Gastrocnemius medialis (tissue), 4 donors: ENCODE results near the gene PDCD5. TPM values are rescaled to one million over a fixed set of nuclear protein-coding genes. Genes with fewer than 3 reads are reported as not detected.
"Not testable (repeated sequence)": the region's sequence is repeated elsewhere in the genome, so short reads cannot be mapped to it uniquely, and the experiment has no call there.

Source experiments
- ATAC-seq, 2 donors: fragments of 150-250 bp; one replicate each; pipeline ENCODE4 v1.9.1; 2016
- DNase-seq, 2 donors: peaks; one replicate each; pipeline ENCODE4 v3.0.0-alpha.2; 2019
- H3K27ac ChIP-seq, 4 donors: fragments of 200-600 bp; sonication (generic); 1 replicate in 1 of 4; 2 replicates in 3 of 4; pipeline ENCODE4 v1.5.1; 2016 to 2018; ENCODE audit warnings: mild to moderate bottlenecking in 2 of 4, moderate library complexity in 1 of 4
- H3K27me3 ChIP-seq, 3 donors: fragments of 200-600 bp; sonication (generic) in 2 of 3; 1 replicate in 1 of 3; 2 replicates in 2 of 3; pipeline versions ENCODE4 v1.5.1 to v1.6.0; 2016 to 2019; ENCODE audit warnings: mild to moderate bottlenecking in 1 of 3, moderate library complexity in 1 of 3
- H3K36me3 ChIP-seq, 2 donors: fragments of 200-600 bp; sonication (generic) in 1 of 2; one replicate each; pipeline ENCODE4 v1.5.1; 2017 to 2018
- H3K4me1 ChIP-seq, 2 donors: fragments of 200-600 bp; sonication (generic) in 1 of 2; one replicate each; pipeline ENCODE4 v1.5.1; 2016 to 2017; ENCODE audit warnings: mild to moderate bottlenecking in 2 of 2
- H3K4me3 ChIP-seq, 4 donors: fragments of 200-600 bp; sonication (generic) in 3 of 4; 1 replicate in 1 of 4; 2 replicates in 3 of 4; pipeline ENCODE4 v1.5.1; 2016 to 2019; ENCODE audit warnings: mild to moderate bottlenecking in 2 of 4
- H3K9me3 ChIP-seq, 3 donors: fragments of 200-600 bp; sonication (generic) in 2 of 3; 1 replicate in 1 of 3; 2 replicates in 2 of 3; pipeline ENCODE4 v1.5.1; 2016 to 2019
- POLR2A ChIP-seq, 2 donors: fragments of 450-650 bp; IDR thresholded peaks; one replicate each; pipeline ENCODE4 v1.6.1; 2017; ENCODE audit warnings: antibody characterized with exemption in 2 of 2, mild to moderate bottlenecking in 2 of 2, moderate library complexity in 2 of 2
- in situ Hi-C, 4 donors: fragments of 200-750 bp; cut with MboI; loops; one replicate each; pipeline versions ENCODE4 v1.15.0 to v1.8.0; 2017; ENCODE audit warnings: low sequenced_read_pairs in 4 of 4
- intact Hi-C: fragments of 100-400 bp; cut with DNase I; formaldehyde crosslinking; loops from one replicate; pipeline ENCODE4 v1.15.1; 2023; ENCODE audit warnings: low total_unique reads
- total RNA-seq, 4 donors: library from RNA; depleted of rRNA; stranded (reverse); fragments of >200 nt; gene quantifications; one replicate each; pipeline versions ENCODE4 v1.1.0 to v1.2.3, GENCODE V29; 2016
- TF ChIP-seq, protein P1 (sequence below), 5 experiments: fragments of 450-650 bp in 3 of 5; fragments of 200-600 bp in 2 of 5; sonication (generic) in 2 of 5; IDR thresholded peaks in 4 of 5; conservative IDR thresholded peaks in 1 of 5; 1 replicate in 4 of 5; 2 replicates in 1 of 5; pipeline ENCODE4 v1.5.1; 2016 to 2019; ENCODE audit warnings: antibody characterized with exemption in 5 of 5, mild to moderate bottlenecking in 3 of 5, moderate library complexity in 3 of 5

The PDCD5 gene
- total RNA-seq, 4 donors from 2014 or later: 121 to 201 (median 170) TPM

DNA sequence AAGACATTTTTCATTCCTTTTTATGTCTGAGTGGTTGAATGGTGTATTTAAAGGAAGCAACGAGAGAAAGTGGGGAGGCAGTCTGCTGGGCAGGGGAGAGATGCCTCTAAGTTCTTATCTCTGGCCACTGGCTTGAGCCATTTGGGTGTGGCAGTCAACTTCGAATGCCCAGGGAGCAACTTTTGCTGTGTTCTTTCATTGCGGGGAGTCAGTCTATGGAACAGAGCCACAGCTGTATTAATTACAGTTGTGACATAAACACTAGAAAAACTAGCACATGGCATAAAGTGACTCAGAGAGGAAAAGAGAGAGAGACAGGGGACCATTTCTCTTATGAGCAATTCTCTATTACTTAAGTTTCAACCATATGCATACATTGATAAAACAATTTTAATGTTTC, 40.4 kb upstream of the PDCD5 start:
- DNase-seq (no peak), ATAC-seq (no peak)
- no peak overlapping the region for H3K4me3 ChIP-seq
- no peaks in the 10 kb centered on the region for H3K4me1 ChIP-seq
- in situ Hi-C loops (no loop called here), intact Hi-C loops (no loop called here)
- no peaks in the 10 kb centered on the region for H3K36me3 ChIP-seq
- H3K27me3 ChIP-seq: no peaks in the 10 kb centered on the region
- no peak for TF ChIP-seq POLR2A (IDR thresholded peaks at IDR 0.05)
- TF ChIP-seq, protein P1, sequence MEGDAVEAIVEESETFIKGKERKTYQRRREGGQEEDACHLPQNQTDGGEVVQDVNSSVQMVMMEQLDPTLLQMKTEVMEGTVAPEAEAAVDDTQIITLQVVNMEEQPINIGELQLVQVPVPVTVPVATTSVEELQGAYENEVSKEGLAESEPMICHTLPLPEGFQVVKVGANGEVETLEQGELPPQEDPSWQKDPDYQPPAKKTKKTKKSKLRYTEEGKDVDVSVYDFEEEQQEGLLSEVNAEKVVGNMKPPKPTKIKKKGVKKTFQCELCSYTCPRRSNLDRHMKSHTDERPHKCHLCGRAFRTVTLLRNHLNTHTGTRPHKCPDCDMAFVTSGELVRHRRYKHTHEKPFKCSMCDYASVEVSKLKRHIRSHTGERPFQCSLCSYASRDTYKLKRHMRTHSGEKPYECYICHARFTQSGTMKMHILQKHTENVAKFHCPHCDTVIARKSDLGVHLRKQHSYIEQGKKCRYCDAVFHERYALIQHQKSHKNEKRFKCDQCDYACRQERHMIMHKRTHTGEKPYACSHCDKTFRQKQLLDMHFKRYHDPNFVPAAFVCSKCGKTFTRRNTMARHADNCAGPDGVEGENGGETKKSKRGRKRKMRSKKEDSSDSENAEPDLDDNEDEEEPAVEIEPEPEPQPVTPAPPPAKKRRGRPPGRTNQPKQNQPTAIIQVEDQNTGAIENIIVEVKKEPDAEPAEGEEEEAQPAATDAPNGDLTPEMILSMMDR (IDR thresholded peaks at IDR 0.05 in 4 of 5, conservative IDR thresholded peaks at IDR 0.05 in 1 of 5): no peak
- no peak overlapping the region for H3K27ac ChIP-seq
- H3K9me3 ChIP-seq: no peaks in the 10 kb centered on the region

DNA sequence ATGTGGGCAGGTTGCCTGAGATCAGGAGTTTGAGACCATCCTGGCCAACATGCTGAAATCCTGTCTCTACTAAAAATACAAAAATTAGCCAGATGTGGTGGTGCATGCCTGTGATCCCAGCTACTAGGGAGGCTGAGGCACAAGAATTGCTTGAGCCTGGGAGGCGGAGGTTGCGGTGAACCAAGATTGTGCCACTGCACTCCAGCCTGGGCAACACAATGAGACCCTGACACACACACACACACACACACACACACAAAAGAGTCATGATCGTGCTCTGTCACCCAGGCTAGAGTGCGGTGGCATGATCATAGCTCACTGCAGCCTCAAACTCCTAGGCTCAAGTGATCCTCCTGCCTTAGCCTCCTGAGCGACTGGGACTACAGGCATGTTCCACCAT, 39.6 kb upstream of the PDCD5 start:
- H3K27ac ChIP-seq, ATAC-seq, H3K9me3 ChIP-seq, in situ Hi-C loops, H3K4me1 ChIP-seq, H3K4me3 ChIP-seq, H3K36me3 ChIP-seq, H3K27me3 ChIP-seq, intact Hi-C loops, DNase-seq: not testable (repeated sequence)

DNA sequence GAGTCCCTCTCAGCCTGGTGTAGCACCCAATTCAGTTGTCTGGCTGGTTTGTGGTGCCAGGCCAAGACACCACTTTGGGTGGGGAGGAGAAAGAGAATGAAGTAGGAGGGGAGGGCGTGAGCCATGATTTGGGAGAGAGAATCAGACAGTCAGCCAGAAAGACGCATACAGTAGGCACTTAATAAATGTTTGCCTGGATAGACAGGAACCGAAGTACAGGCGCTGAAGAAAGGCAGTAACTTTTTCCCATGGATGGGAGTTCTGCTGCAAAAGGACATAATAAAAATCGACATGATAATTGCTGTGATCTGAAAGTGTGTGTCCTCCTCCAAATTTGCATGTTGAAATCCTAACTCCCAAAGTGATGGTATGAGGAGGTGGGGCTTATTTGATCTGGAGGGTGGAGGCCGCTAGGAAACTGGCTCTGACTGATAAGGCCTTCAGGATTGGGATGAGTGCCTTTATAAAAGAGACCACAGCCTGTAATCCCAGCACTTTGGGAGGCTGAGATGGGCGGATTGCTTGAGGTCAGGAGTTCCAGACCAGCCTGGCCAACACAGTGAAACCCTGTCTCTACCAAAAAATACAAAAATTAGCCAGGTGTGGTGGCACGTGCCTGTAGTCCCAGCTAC, 38.4 kb upstream of the PDCD5 start:
- intact Hi-C loops (no loop called here), in situ Hi-C loops (no loop called here)
- ATAC-seq (no peak), DNase-seq (no peak)
- no peaks in the 10 kb centered on the region for H3K4me1 ChIP-seq
- no peak overlapping the region for H3K27ac ChIP-seq
- H3K9me3 ChIP-seq: no peaks in the 10 kb centered on the region
- TF ChIP-seq, protein P1 (IDR thresholded peaks at IDR 0.05 in 4 of 5, conservative IDR thresholded peaks at IDR 0.05 in 1 of 5): no peak
- no peak for TF ChIP-seq POLR2A (IDR thresholded peaks at IDR 0.05)
- H3K27me3 ChIP-seq: no peaks in the 10 kb centered on the region
- H3K36me3 ChIP-seq: no peaks in the 10 kb centered on the region
- H3K4me3 ChIP-seq: no peak overlapping the region

DNA sequence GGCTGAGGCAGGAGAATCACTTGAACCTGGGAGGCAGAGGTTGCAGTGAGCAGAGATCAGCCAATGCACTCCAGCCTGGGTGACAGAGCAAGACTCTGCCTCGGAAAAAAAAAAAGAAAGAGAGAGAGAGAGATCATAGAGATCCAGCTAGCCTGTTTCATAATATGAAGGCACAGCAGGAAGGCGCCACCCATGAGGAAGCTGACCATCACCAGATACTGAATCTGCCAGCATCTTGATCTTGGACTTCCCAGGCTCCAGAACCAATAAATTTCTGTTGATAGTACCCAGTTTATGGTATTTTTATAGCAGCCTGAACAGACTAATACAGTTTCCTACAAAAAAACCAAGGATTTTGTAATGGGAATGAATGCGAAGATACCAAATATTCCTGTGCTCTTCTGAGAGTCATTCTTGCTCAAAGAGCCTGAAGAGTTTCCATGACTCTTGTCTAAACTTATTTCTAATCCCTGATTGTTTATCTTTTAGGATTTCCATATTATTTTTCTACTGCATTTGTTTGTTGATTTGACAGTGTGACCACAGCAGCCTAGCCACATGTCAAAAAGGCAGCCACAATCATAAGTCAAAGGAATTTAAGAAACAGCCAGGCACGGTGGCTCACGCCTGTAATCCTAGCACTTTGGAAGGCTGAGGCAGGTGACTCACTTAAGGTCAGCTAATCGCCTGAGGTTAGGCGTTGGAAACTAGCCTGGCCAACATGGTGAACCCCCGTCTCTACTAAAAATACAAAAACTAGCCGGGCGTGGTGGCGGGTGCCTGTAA, 37.7 kb upstream of the PDCD5 start:
- DNase-seq (no peak), ATAC-seq (no peak)
- no peak overlapping the region for H3K4me3 ChIP-seq
- H3K27me3 ChIP-seq: no peaks in the 10 kb centered on the region
- no peak overlapping the region for H3K27ac ChIP-seq
- TF ChIP-seq, protein P1 (IDR thresholded peaks at IDR 0.05 in 4 of 5, conservative IDR thresholded peaks at IDR 0.05 in 1 of 5): no peak
- TF ChIP-seq POLR2A (IDR thresholded peaks at IDR 0.05): no peak
- in situ Hi-C loops (no loop called here), intact Hi-C loops (no loop called here)
- no peaks in the 10 kb centered on the region for H3K9me3 ChIP-seq
- H3K4me1 ChIP-seq: no peaks in the 10 kb centered on the region
- H3K36me3 ChIP-seq: no peaks in the 10 kb centered on the region

DNA sequence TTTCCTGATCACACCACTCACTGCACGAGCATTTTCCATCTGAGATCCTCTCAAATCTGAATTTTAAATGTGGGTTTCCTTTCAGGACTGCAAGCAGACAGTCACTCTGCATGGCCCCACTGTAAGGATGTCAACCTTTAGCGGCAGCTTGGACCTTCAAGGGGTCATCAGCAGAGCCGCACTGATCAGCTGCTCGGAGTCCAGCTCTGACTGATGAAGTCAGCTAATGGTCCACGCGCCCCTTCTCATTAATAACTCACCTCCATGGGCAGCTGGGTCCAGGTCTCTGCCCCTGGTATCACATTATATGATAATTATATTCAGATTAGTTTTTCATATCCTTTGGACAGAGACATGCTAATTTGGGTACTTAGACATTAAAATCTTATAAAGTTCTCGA, 36.1 kb upstream of the PDCD5 start:
- H3K4me3 ChIP-seq: no peak overlapping the region
- no peak overlapping the region for H3K27ac ChIP-seq
- TF ChIP-seq, protein P1 (IDR thresholded peaks at IDR 0.05 in 4 of 5, conservative IDR thresholded peaks at IDR 0.05 in 1 of 5): no peak
- TF ChIP-seq POLR2A (IDR thresholded peaks at IDR 0.05): no peak
- no peaks in the 10 kb centered on the region for H3K4me1 ChIP-seq
- no peaks in the 10 kb centered on the region for H3K27me3 ChIP-seq
- intact Hi-C loops (no loop called here), in situ Hi-C loops (no loop called here)
- H3K36me3 ChIP-seq: no peaks in the 10 kb centered on the region
- H3K9me3 ChIP-seq: no peaks in the 10 kb centered on the region
- DNase-seq (no peak), ATAC-seq (no peak)
